AG10803 (cell line): ENCODE measurements around the gene C19orf25.

Experiments used
- DNase-seq: peaks from one replicate; pipeline ENCODE4 v3.0.0; 2010; ENCODE audit warnings: low read depth
- H3K4me3 ChIP-seq: 2 replicates; pipeline ENCODE4 v1.5.1; 2011; ENCODE audit warnings: mild to moderate bottlenecking, low read length, control low read depth
- CTCF ChIP-seq: conservative IDR thresholded peaks from 2 replicates; pipeline ENCODE4 v1.5.1; 2011; ENCODE audit warnings: mild to moderate bottlenecking, low read length, control low read depth, inconsistent platforms

The C19orf25 gene

DNA sequence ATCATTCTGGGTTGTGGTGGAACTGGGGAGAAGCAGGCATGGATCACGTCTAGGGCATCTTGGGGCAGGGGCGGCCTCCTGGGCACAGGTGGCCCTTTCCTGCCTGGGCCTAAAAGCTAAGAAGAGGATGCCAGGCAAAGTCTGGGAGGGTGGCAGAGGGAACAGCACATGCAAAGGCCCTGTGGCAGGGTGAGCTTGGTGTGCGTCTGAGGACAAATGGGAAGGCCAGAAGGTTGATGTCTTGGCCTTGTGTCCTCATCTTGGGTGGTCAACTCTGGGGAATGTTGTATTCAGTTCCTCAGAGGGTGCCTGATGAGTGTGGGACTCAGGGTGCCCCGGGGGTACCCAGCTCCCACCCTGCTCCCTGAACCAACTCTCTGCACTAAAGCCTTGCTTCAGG, 39.5 kb upstream of the C19orf25 start:
- no peak for TF ChIP-seq CTCF
- DNase-seq: no peak
- H3K4me3 ChIP-seq: no peak overlapping the region

- H3K4me3 ChIP-seq: no peak overlapping the region
- no peak for DNase-seq
- TF ChIP-seq CTCF: no peak
These were observed 37.4 kb upstream of the C19orf25 start for GRCh38 chr19:1516395-1516753.

GRCh38 chr19:1514986-1515721, 36.1 kb upstream of the C19orf25 start:
- no peak overlapping the region for H3K4me3 ChIP-seq
- TF ChIP-seq CTCF: no peak
- no peak for DNase-seq

GRCh38 chr19:1514295-1514661, 35.3 kb upstream of the C19orf25 start:
- DNase-seq: no peak
- no peak overlapping the region for H3K4me3 ChIP-seq
- no peak for TF ChIP-seq CTCF

GRCh38 chr19:1513499-1514294, 34.7 kb upstream of the C19orf25 start:
- peak overlapping the region; percentile 89 for H3K4me3 ChIP-seq
- TF ChIP-seq CTCF: peak; percentile 65
- DNase-seq: peak; percentile 66

DNA sequence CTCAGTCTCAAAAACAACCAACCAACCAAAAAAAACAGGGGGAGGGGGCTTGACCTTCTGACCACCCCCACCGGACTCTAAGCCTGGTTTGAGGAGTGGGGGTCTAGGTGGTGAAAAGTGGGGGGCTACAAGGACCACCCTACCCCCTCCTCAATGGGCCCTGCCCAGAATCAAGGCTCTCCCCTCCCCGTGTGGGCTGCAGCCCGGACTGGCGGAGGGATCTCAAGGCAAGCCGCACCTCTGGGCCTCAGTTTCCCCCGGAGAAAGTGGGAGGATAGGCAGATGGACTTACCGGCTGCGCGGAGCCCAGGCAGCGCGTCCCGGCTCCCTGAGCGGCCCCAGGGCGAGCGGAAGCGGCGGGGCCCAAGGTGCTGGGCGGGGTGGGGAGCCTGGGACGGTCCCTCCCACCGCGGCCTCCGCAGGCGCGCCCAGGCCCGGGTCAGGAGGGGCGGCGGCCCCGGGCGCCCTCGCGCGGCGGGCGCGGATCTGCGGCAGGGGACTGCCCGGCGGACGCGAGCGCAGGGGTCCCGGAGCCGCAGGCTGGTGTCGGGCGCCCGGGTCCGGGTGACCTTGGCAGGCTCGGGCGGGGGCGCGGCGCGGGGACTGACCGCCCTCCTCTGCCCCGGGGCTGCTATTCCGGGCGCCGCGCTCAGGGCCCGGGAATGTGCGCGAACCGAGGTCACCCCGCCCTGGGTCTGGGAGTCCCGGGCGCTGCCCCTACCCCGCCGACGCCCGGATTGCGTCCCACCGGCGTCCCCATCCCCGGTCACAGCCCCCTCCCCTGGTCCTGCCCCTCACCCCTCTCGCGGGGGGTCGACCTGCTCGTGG, 33.9 kb upstream of the C19orf25 start, which contains the start of gene ADAMTSL5:
TSS of gene ADAMTSL5 (minus strand) at position 349 of the 828 bp plus-strand sequence. CDS start 2,076 bp downstream, outside the sequence.
- peak within 1 kb of the TSS; percentile 89 for H3K4me3 ChIP-seq
- peak; percentile 73 for DNase-seq
- no peak for TF ChIP-seq CTCF
